Endothelial cell of umbilical vein (primary cell): ENCODE data around the gene HDAC9. TPM values are rescaled to one million over a fixed set of nuclear protein-coding genes. Genes with fewer than 3 reads are reported as not detected.

Source experiments
- BruUV-seq: library from RNA; stranded (reverse); fragments of 400-500 nt; replicated peaks from 2 replicates; lab custom pipeline; 2021; lab: Mats Ljungman, UMichigan
- CTCF ChIA-PET: fragments of 300-600, 350-600 bp; sonication (Branson Sonifier 250); formaldehyde crosslinking; loops from one replicate; lab custom pipeline; 2021; ENCODE audit warnings: antibody characterized with exemption, inconsistent platforms; lab: Charles Lee
- POLR2A ChIA-PET: fragments of 300-600, 350-600 bp; sonication (Branson Sonifier 250); formaldehyde crosslinking; loops from one replicate; lab custom pipeline; 2021; ENCODE audit warnings: antibody characterized with exemption, inconsistent platforms; lab: Charles Lee
- DNase-seq: peaks from one replicate; pipeline ENCODE4 v3.0.0-alpha.2; 2011; ENCODE audit warnings: low read depth, low spot score
- FAIRE-seq: peaks from 2 replicates; lab custom pipeline; 2011; peaks lifted over from hg19 to GRCh38; lab: Jason Lieb, UNC
- H2AFZ ChIP-seq: 2 replicates; pipeline ENCODE4 v1.6.0; 2012; ENCODE audit warnings: low read depth, low read length, control low read depth, inconsistent platforms
- H3K27ac ChIP-seq: 2 replicates; pipeline ENCODE4 v1.5.1; 2011; ENCODE audit warnings: low read depth, mild to moderate bottlenecking, control low read depth, low read length, moderate library complexity; ENCODE audit not compliant: insufficient read depth
- H3K27me3 ChIP-seq, 2 experiments: 2 replicates each; pipeline versions ENCODE4 v1.6.0 to v1.6.1; 2011; ENCODE audit warnings: low read length in 2 of 2, mixed read lengths in 1 of 2; ENCODE audit not compliant: control insufficient read depth in 2 of 2, insufficient read depth in 2 of 2
- H3K36me3 ChIP-seq, 2 experiments: 2 replicates in 1 of 2; 3 replicates in 1 of 2; pipeline ENCODE4 v1.5.1; 2011; ENCODE audit warnings: low read length in 2 of 2, mild to moderate bottlenecking in 1 of 2, moderate library complexity in 1 of 2; ENCODE audit not compliant: control insufficient read depth in 2 of 2, insufficient read depth in 2 of 2; ENCODE audit errors: extremely low read depth in 1 of 2
- H3K4me1 ChIP-seq: 3 replicates; pipeline ENCODE4 v1.5.1; 2011; ENCODE audit warnings: mild to moderate bottlenecking, low read length; ENCODE audit not compliant: control insufficient read depth, insufficient read depth; ENCODE audit errors: extremely low read depth
- H3K4me2 ChIP-seq: 2 replicates; pipeline ENCODE4 v1.6.1; 2011; ENCODE audit warnings: low read length, control low read depth, mixed read lengths; ENCODE audit not compliant: insufficient read depth
- H3K4me3 ChIP-seq, 3 experiments: fragments of 200-600 bp in 1 of 3; sonication (generic), shearing (Covaris generic) in 1 of 3; replicated peaks in 1 of 3; 2 replicates each; pipeline ENCODE4 v1.5.1; 2011 to 2016; ENCODE audit warnings: control low read depth in 3 of 3, low read length in 3 of 3, mild to moderate bottlenecking in 2 of 3, inconsistent platforms in 1 of 3, low read depth in 1 of 3, moderate library complexity in 1 of 3; ENCODE audit not compliant: insufficient read depth in 1 of 3
- H3K79me2 ChIP-seq: 2 replicates; pipeline ENCODE4 v1.6.0; 2012; ENCODE audit warnings: low read length, inconsistent platforms; ENCODE audit not compliant: control insufficient read depth, insufficient read depth
- H3K9ac ChIP-seq: replicated peaks from 2 replicates; pipeline ENCODE3; 2011; ENCODE audit warnings: low read length, control low read depth; ENCODE audit not compliant: insufficient read depth; ENCODE audit errors: extremely low read depth
- H3K9me1 ChIP-seq: replicated peaks from 3 replicates; pipeline ENCODE4 v1.6.0; 2011; ENCODE audit warnings: mild to moderate bottlenecking, low read length; ENCODE audit not compliant: control insufficient read depth, insufficient read depth; ENCODE audit errors: extremely low read depth
- H3K9me3 ChIP-seq: replicated peaks from 2 replicates; pipeline ENCODE4 v1.5.1; 2012; ENCODE audit warnings: low read length, inconsistent platforms; ENCODE audit not compliant: control insufficient read depth, insufficient read depth
- H4K20me1 ChIP-seq: replicated peaks from 2 replicates; pipeline ENCODE3; 2011; ENCODE audit warnings: mild to moderate bottlenecking, low read length; ENCODE audit not compliant: control insufficient read depth, insufficient read depth; ENCODE audit errors: extremely low read depth
- EZH2 ChIP-seq: IDR thresholded peaks from 2 replicates; pipeline ENCODE4 v1.6.1; 2012; ENCODE audit warnings: borderline replicate concordance, low read depth, mild to moderate bottlenecking, moderate library complexity, low read length, inconsistent platforms; ENCODE audit not compliant: severe bottlenecking
- FOS ChIP-seq: IDR thresholded peaks from 2 replicates; pipeline ENCODE4 v1.6.1; 2011; ENCODE audit warnings: mild to moderate bottlenecking, low read length, moderate library complexity, borderline replicate concordance; ENCODE audit not compliant: insufficient read depth
- GATA2 ChIP-seq: IDR thresholded peaks from 2 replicates; pipeline ENCODE4 v1.7.0; 2011; ENCODE audit warnings: low read depth, mild to moderate bottlenecking, moderate library complexity, mixed read lengths, low read length; ENCODE audit not compliant: insufficient read length, insufficient read depth
- JUN ChIP-seq: IDR thresholded peaks from 2 replicates; pipeline ENCODE4 v1.6.1; 2011; ENCODE audit warnings: borderline replicate concordance, low read depth; ENCODE audit not compliant: insufficient read length, insufficient read depth
- MAX ChIP-seq: IDR thresholded peaks from 2 replicates; pipeline ENCODE4 v1.6.1; 2011; ENCODE audit not compliant: insufficient read depth, insufficient read length
- MYC ChIP-seq: IDR thresholded peaks from one replicate; pipeline ENCODE4 v1.6.1; 2011; ENCODE audit warnings: mild to moderate bottlenecking, low read depth, low read length
- POLR2A ChIP-seq: IDR thresholded peaks from 2 replicates; pipeline ENCODE4 v1.6.1; 2012; ENCODE audit warnings: low read depth, mild to moderate bottlenecking, control low read depth, low read length
- POLR2AphosphoS5 ChIP-seq: IDR thresholded peaks from 2 replicates; pipeline ENCODE4 v1.6.1; 2012; ENCODE audit warnings: low read depth, mild to moderate bottlenecking, control low read depth, low read length, moderate library complexity; ENCODE audit not compliant: insufficient read depth
- dilution Hi-C: fragments of 300-500 bp; cut with MboI; formaldehyde crosslinking; loops from one replicate; pipeline ENCODE4 v1.15.0; 2019; ENCODE audit warnings: low sequenced_read_pairs; ENCODE audit not compliant: extremely low pct_ligation_motif_present
- intact Hi-C: fragments of 100-400 bp; cut with micrococcal nuclease; formaldehyde crosslinking; loops from one replicate; pipeline ENCODE4 v1.10.0; 2022
- polyA plus RNA-seq, 4 experiments: library from polyadenylated mRNA; depleted of rRNA in 3 of 4; stranded (reverse) in 3 of 4; unstranded in 1 of 4; fragments of >200 nt; gene quantifications; 2 replicates each; pipeline versions ENCODE4 v1.2.1 to v1.2.3, GENCODE V29; 2011 to 2012; ENCODE audit warnings: missing spikeins in 1 of 4
- total RNA-seq: library from RNA; stranded (reverse); gene quantifications from 2 replicates; pipeline ENCODE4 v1.2.3, GENCODE V29; 2021
- TF ChIP-seq, protein P1 (sequence below), 2 donors: IDR thresholded peaks; 1 replicate in 1 of 2; 2 replicates in 1 of 2; pipeline ENCODE4 v1.5.1; 2011; ENCODE audit warnings: low read length in 2 of 2, mild to moderate bottlenecking in 2 of 2, moderate library complexity in 2 of 2, control low read depth in 1 of 2, inconsistent platforms in 1 of 2, low read depth in 1 of 2; ENCODE audit not compliant: insufficient read depth in 1 of 2; ENCODE audit errors: extremely low read depth in 1 of 2

HDAC9 gene
- total and polyA plus RNA-seq, 2 donors (not counting 3 experiments of a cell fraction or from before 2014, with no cell fraction given) = 1.8 to 11.6 TPM

GRCh38 chr7:19020711-19021110, 525.2 kb downstream of the HDAC9 start:
- Histone ChIP-seq H3K4me3 (no peak overlapping the region), H3K9me3 (no peaks in the 10 kb centered on the region), H3K9me1 (no peaks in the 10 kb centered on the region), H3K4me1 (no peaks in the 10 kb centered on the region), H4K20me1 (no peaks in the 10 kb centered on the region), H3K9ac (no peak overlapping the region), H3K4me2 (no peak overlapping the region), H3K36me3 (no peaks in the 10 kb centered on the region), H3K27me3 (peaks cover 0 to 3% of the 10 kb centered on the region in 2 experiments), H3K27ac (no peak overlapping the region), H2AFZ (no peak overlapping the region), H3K79me2 (no peaks in the 10 kb centered on the region)
- dilution Hi-C loops (no loop called here), intact Hi-C loops (no loop called here)
- TF ChIP-seq, protein P1, sequence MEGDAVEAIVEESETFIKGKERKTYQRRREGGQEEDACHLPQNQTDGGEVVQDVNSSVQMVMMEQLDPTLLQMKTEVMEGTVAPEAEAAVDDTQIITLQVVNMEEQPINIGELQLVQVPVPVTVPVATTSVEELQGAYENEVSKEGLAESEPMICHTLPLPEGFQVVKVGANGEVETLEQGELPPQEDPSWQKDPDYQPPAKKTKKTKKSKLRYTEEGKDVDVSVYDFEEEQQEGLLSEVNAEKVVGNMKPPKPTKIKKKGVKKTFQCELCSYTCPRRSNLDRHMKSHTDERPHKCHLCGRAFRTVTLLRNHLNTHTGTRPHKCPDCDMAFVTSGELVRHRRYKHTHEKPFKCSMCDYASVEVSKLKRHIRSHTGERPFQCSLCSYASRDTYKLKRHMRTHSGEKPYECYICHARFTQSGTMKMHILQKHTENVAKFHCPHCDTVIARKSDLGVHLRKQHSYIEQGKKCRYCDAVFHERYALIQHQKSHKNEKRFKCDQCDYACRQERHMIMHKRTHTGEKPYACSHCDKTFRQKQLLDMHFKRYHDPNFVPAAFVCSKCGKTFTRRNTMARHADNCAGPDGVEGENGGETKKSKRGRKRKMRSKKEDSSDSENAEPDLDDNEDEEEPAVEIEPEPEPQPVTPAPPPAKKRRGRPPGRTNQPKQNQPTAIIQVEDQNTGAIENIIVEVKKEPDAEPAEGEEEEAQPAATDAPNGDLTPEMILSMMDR (IDR thresholded peaks at IDR 0.05; ENCODE audit: extremely low read depth in 1 of 2, insufficient read depth in 1 of 2, low read depth in 1 of 2, low read length in 2 of 2) = no peak
- TF ChIP-seq MYC (no peak), MAX (no peak), POLR2AphosphoS5 (no peak), JUN (no peak)
- ChIA-PET POLR2A (no interaction called here), CTCF (no interaction called here)
- DNase-seq (no peak), FAIRE-seq (no peak)
- no TSS peak for BruUV-seq

DNA sequence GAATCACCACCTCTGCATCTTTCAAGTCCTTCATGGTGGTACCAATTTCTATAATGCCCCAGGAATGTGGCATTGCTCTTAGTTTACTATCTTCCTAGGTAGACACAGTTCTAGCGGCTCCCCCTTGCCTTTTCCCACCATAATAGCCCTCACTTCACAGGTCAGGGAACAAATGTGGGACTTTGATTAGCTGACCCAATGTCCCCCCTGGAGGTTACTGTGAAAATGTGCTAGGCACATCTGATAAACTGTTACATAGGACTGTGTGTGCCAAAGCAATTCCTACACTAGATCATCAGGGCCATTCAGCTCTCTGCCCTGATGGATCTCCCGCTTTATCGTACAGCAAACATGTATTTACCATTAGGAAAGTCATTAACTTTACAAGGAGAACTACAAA, 527.9 kb downstream of the HDAC9 start:
- Histone ChIP-seq H3K36me3 (no peaks in the 10 kb centered on the region), H3K79me2 (no peaks in the 10 kb centered on the region), H3K4me2 (no peak overlapping the region), H3K9me1 (no peaks in the 10 kb centered on the region), H3K4me3 (no peak overlapping the region), H3K9me3 (no peaks in the 10 kb centered on the region), H3K4me1 (no peaks in the 10 kb centered on the region), H3K9ac (no peak overlapping the region), H2AFZ (no peak overlapping the region), H3K27ac (no peak overlapping the region), H3K27me3 (peaks cover 0 to 3% of the 10 kb centered on the region in 2 experiments), H4K20me1 (no peaks in the 10 kb centered on the region)
- dilution Hi-C loops (no loop called here), intact Hi-C loops (no loop called here)
- no peak for FAIRE-seq
- DNase-seq = no peak
- BruUV-seq = no TSS peak
- CTCF ChIA-PET = interaction anchor here (1.3 kb wide), 1 partner anchor 28 kb away, joined by 4 read pairs; no protein-coding TSS in a partner anchor
- POLR2A ChIA-PET = no interaction called here
- no peak for TF ChIP-seq FOS
- no peak for TF ChIP-seq JUN
- no peak for TF ChIP-seq MYC
- TF ChIP-seq POLR2AphosphoS5 = no peak
- TF ChIP-seq EZH2 = no peak
- no peak for TF ChIP-seq MAX
- TF ChIP-seq GATA2 = no peak
- TF ChIP-seq POLR2A = no peak
- TF ChIP-seq, protein P1 (IDR thresholded peaks at IDR 0.05; ENCODE audit: extremely low read depth in 1 of 2, insufficient read depth in 1 of 2, low read depth in 1 of 2, low read length in 2 of 2) = no peak
